Stimulated activated CD4-positive, alpha-beta T cell treated with anti-CD3 and anti-CD28 coated beads, Interleukin-15, amount 100 ng/mL, for 48 hours (primary cell): ENCODE data around the gene DNAH1.
A peak's percentile ranks its signal among the peaks of the same experiment; 100 is the strongest.
"Not testable (repeated sequence)": the region's sequence is repeated elsewhere in the genome, so short reads cannot be mapped to it uniquely, and the experiment has no call there.

ENCODE experiments used
- DNase-seq, 2 donors: peaks; one replicate each; pipeline ENCODE4 v3.0.0-alpha.2; 2020; ENCODE audit warnings: low read depth in 2 of 2

DNAH1 gene

DNA sequence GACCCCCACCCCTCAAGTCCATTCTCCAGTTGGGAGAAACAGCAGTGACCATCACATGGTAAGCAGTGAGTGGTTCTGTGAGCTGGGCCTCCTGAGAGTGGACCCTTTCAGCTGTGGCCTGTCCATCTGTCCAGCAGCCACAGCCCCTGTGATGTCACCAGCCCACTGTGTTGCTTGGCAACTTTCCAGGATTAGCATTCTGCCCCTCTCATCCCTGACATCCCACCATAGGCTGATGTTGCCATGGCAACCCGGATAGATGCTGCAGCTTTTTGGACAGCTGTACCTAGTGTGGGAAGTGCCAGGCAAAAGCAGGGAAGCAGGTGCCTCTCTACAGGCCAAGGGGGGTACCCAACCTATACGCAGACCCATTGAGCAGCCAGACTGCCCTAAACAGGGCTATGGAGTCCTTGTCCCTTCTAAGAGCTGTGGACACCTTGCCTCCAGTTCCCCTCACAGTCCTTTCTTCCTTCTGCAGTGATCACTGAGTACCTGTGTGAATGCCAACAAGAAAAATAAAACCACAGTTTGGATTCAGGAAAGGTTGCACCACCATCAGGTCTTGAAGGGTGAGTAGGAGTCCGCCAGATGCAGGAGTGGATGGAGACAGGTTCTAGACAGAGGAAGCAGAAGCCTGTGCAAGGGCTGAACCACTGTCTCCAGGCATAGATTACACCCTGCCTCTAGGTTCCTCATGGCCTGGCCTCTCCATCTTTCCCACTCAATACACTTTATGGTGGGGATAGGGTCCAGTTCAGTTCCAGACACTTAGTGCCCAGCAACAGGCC, at the start of gene DNAH1:
Gene DNAH1 (plus strand): TSS at position 343 of the 788 bp plus-strand sequence. CDS start 6,124 bp downstream, outside the sequence.
- DNase-seq = no peak

- peak in 1 of 2 donors; percentile 48 for DNase-seq
These were observed 48.1 kb upstream of the DNAH1 start for GRCh38 chr3:52268036-52268435.

DNA sequence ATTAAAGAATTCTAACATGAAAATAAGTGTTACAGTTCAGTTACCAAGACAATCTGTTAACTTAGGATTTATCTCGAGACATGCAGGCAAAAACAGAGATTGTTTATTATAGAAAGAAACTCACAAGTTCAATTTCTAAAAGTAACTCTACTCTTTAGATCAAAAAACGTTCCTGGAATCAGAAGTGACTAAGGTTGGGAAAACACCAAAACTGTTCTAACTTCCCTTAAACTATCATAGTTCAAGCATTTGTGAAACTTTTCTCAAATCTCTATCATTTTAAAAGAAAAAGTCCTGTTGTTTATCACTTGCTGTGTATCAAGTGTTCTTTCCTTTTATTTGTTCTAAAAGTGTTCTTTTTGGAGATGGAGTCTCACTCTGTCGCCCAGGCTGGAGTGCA, 46.3 kb upstream of the DNAH1 start:
- DNase-seq = no peak

DNA sequence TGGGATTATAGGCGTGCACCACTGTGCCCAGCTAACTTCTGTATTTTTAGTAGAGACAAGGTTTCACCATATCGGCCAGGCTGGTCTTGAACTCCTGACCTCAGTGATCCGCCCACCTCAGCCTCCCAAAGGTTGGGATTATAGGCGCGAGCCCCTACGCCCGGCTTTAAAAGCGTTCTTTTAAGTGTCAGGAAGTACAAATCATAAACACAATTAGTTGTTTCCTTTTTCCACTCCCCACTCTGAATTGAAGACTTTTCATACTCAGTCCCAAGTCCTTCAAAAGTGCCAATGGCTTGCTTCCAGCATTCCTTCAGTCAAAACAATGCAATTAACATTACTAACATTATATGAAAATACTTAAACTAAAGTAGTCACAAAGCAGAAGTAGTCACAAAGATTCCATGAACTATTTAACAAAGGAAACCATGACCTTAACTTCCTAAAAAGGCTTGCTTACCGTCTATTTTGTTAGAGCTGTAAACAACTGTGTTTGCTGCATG, 45.8 kb upstream of the DNAH1 start:
- no peak for DNase-seq

DNA sequence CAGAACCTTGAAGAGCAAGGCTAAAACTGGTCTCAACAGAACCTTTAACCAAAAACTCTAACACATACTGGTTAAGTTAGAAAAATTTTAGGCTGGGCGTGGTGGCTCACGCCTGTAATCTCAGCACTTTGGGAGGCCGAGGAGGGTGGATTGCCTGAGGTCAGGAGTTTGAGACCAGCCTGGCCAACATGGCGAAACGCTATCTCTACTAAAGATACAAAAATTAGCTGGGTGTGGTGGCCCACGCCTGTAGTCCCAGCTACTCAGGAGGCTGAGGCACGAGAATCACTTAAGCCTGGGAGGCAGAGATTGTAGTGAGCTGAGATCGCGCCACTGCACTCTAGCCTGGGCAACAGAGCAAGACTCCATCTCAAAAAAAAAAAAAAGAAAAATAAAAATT, 43.9 kb upstream of the DNAH1 start:
- DNase-seq = not testable (repeated sequence)

GRCh38 chr3:52272831-52273230, 43.3 kb upstream of the DNAH1 start:
- no peak for DNase-seq

GRCh38 chr3:52274781-52275180, 41.3 kb upstream of the DNAH1 start:
- not testable (repeated sequence) for DNase-seq

DNA sequence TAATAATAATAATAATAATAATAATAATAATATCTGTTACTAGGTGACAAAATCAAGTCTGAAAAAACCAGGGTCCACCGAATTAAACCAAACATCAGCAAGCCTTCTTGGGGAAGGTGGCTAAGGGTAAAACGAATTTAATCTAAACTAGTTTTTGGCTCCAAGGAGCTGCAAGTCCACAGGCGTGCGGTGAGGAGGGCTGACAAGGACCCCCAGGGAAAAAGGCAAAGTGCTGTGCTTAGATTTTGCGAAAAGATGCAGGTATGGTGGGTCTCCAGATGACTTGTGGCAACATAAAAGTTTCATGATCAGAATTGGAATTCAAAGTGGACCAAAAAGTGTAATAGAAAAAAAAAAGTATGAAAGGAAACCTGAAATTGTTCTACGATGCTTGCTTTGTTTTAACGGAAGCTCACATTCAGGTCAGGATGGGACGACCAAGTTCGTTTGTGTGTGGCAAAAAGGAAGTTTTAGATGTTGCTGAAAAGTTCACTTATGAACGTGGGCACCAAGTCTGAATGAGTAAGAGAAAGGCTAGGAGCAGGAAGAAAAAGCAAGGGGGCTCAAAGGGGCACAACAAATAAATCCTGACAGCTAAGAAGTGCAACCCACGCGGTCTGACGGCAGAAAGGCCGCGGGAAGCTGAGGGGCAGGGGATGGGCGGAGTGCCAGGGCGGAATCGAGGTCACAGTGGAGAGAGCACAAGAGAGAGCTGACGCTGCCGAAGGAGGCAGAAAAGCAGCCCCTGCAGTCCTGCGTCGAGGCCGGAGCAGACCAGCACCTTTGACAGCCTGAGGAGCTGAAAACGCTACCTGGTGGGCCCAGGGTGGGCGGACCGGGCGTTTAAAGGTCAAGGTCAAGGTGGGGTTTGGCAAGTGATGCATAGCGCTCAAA, 38.8 kb upstream of the DNAH1 start:
- DNase-seq = peak; percentile 75 to 76

- DNase-seq = peak; percentile 45 to 47
These were observed 38.1 kb upstream of the DNAH1 start for GRCh38 chr3:52277972-52278509.

- peak; percentile 97 to 99 for DNase-seq
These were observed 37.5 kb upstream of the DNAH1 start, which contains the start of gene WDR82 for GRCh38 chr3:52278510-52279069. TSS of gene WDR82 (minus strand) at chr3:52278649. CDS start at chr3:52278361, 288 bp downstream.

GRCh38 chr3:52279596-52279995, 36.5 kb upstream of the DNAH1 start:
- no peak for DNase-seq

- no peak for DNase-seq
These were observed 36.1 kb upstream of the DNAH1 start for GRCh38 chr3:52280050-52280461.

DNA sequence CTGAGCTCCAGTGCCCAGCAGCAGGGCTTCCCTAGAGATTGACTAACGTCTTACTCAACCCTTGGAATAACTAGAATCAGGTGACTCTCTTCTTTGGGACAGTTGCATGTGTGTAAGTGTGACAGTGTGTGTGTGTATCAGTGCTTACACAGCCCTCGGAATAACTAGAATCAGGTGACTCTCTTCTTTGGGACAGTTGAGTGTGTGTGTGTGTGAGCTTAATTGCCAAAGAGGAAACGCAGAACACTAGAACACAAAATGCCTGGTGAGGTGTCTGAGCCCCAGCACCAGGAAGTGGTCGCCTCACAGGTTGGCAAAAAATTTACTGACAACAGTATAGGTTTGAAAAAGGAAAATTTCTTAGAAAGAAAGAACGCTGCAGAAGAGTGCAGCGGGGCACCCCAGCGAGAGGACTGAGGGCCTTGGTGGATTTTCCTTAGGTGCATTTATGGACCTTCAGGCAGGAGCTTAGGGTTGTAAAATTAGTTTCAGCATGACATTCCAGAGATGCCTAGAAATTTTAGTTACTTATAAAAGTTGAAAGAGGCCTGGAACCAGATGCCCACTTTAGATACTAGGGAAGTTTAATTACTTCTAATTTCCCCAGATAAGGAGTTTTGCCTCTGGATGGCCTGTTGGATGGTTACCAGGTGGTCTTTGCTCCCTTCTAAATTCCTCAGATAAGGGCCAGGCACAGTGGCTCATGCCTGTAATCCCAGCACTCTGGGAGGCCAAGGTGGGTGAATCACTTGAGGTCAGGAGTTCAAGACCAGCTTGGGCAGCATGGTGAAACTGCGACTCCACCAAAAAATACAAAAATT, 33.9 kb upstream of the DNAH1 start:
- DNase-seq = no peak

- no peak for DNase-seq
These were observed 32.8 kb upstream of the DNAH1 start for GRCh38 chr3:52283306-52283705.

DNA sequence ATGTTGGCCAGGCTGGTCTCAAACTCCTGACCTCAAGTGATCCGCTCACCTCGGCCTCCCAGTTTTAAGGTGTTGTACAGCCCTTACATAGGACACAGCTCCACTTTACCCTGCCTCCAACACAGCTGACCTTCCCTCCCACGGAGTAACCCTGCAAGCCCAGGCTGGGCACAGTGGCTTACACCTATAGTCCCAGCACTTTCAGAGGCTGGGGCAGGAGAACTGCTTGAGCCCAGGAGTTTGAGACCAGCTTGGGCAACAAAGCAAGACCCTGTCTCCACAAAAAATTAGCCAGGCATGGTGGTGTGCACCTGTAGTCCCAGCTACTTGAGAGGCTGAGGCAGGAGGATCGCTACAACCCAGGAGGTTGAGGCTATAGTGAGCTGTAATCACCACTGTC, 32.1 kb upstream of the DNAH1 start:
- not testable (repeated sequence) for DNase-seq

- no peak for DNase-seq
These were observed 29.4 kb upstream of the DNAH1 start for GRCh38 chr3:52286777-52287110.

GRCh38 chr3:52288674-52289073, 27.4 kb upstream of the DNAH1 start:
- no peak for DNase-seq

- DNase-seq = no peak
These were observed 26.8 kb upstream of the DNAH1 start for GRCh38 chr3:52289338-52289746.

GRCh38 chr3:52289747-52290595, 26.1 kb upstream of the DNAH1 start:
- DNase-seq = no peak
